Esophagus (tissue), 2 donors: ENCODE data around the gene DRD3. TPM values are rescaled to one million over a fixed set of nuclear protein-coding genes. Genes with fewer than 3 reads are reported as not detected.

Source experiments
- H3K27ac ChIP-seq, 2 donors: one replicate each; pipeline ENCODE4 v1.5.1; 2013; ENCODE audit warnings: low read depth in 2 of 2, mild to moderate bottlenecking in 2 of 2, inconsistent platforms in 1 of 2, low read length in 1 of 2, moderate library complexity in 1 of 2
- H3K27me3 ChIP-seq, 2 donors: one replicate each; pipeline ENCODE4 v1.6.1; 2013; ENCODE audit warnings: low read length in 2 of 2, control low read depth in 1 of 2, mild to moderate bottlenecking in 1 of 2; ENCODE audit not compliant: insufficient read depth in 2 of 2, control insufficient read depth in 1 of 2
- H3K36me3 ChIP-seq, 2 donors: one replicate each; pipeline ENCODE4 v1.6.1; 2013; ENCODE audit warnings: low read length in 1 of 2; ENCODE audit not compliant: control insufficient read depth in 2 of 2, insufficient read depth in 2 of 2
- H3K4me1 ChIP-seq, 2 donors: one replicate each; pipeline ENCODE4 v1.6.1; 2013; ENCODE audit warnings: low read length in 1 of 2; ENCODE audit not compliant: control insufficient read depth in 2 of 2, insufficient read depth in 2 of 2
- H3K4me3 ChIP-seq, 2 donors: one replicate each; pipeline ENCODE4 v1.5.1; 2013; ENCODE audit warnings: low read length in 2 of 2, mild to moderate bottlenecking in 2 of 2, low read depth in 1 of 2, moderate library complexity in 1 of 2
- H3K9me3 ChIP-seq, 2 donors: one replicate each; pipeline ENCODE4 v1.6.1; 2013; ENCODE audit warnings: mild to moderate bottlenecking in 2 of 2, low read depth in 1 of 2, low read length in 1 of 2, moderate library complexity in 1 of 2; ENCODE audit not compliant: control insufficient read depth in 2 of 2, insufficient read depth in 1 of 2
- WGBS, 2 donors: extraction: QIAGEN DNeasy Blood & Tissue Kit; methylation state at CpG; one replicate each; pipeline ENCODE4 v1.1.7; 2013; 5-methylcytosine and 5-hydroxymethylcytosine counted together
- polyA plus RNA-seq, 2 donors: library from polyadenylated mRNA; stranded (reverse); fragments of 200-250 nt; gene quantifications; one replicate each; pipeline ENCODE4 v1.2.3, GENCODE V29; 2013
- donor health status: healthy with polysubstance abuse.
- donor health status: Bipolar disorder and iron deficiency.

DRD3 gene
- polyA plus RNA-seq, 2 donors, result not detected

DNA sequence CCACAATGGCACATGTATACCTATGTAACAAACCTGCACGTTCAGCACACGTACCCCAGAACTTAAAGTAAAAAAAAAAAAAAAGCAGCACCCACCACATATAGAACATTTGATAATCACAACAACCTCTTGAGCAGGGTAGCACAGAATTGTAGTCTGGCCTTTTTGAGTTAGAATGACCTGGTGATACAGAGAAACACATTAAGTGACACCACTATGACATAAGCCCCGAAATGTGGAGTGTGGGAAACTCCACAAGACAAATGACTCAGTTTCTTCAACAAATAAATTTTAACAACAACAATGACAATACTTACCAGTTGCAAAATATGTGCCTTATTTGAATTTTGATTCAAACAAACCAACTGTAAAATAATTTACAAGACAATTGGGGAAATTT lies 46.4 kb downstream of the DRD3 start:
- Histone ChIP-seq H3K27ac (no peak overlapping the region), H3K4me1 (no peaks in the 10 kb centered on the region), H3K27me3 (no peaks in the 10 kb centered on the region), H3K36me3 (no peaks in the 10 kb centered on the region), H3K9me3 (peaks cover 0 to 3% of the 10 kb centered on the region in 2 donors), H3K4me3 (no peak overlapping the region)
- WGBS, 2 donors, result 91 to 96% methylated on average over 3 of the region's 3 CpGs

DNA sequence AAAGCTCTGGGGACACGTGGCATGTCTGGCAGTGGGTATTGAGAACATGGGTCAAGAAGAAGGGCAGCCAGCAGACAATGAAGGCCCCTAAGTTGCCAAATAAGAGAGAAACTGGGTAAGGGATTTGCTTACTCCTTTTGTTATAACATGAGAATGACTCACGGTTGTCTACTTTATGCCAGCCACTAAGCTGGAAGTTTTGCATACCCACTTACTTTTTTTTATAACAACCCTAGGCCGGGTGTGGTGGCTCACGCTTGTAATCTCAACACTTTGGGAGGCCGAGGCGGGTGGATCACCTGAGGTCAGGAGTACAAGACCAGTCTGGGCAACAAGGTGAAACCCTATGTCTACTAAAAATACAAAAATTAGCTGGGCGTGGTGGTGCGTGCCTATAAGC lies 50.0 kb downstream of the DRD3 start:
- H3K27ac ChIP-seq, result no peak overlapping the region
- no peak overlapping the region for H3K4me3 ChIP-seq
- no peaks in the 10 kb centered on the region for H3K27me3 ChIP-seq
- no peaks in the 10 kb centered on the region for H3K4me1 ChIP-seq
- H3K9me3 ChIP-seq, result peaks cover 0 to 3% of the 10 kb centered on the region in 2 donors
- no peaks in the 10 kb centered on the region for H3K36me3 ChIP-seq
- 69 to 75% methylated on average over 8 of the region's 8 CpGs for WGBS, 2 donors

GRCh38 chr3:114128231-114128630 lies 50.6 kb downstream of the DRD3 start:
- H3K27ac ChIP-seq, result no peak overlapping the region
- H3K4me3 ChIP-seq, result no peak overlapping the region
- H3K27me3 ChIP-seq, result no peaks in the 10 kb centered on the region
- peaks cover 0 to 3% of the 10 kb centered on the region in 2 donors for H3K9me3 ChIP-seq
- no peaks in the 10 kb centered on the region for H3K36me3 ChIP-seq
- no peaks in the 10 kb centered on the region for H3K4me1 ChIP-seq
- 75 to 99% methylated on average over 1 of the region's 1 CpG for WGBS, 2 donors

DNA sequence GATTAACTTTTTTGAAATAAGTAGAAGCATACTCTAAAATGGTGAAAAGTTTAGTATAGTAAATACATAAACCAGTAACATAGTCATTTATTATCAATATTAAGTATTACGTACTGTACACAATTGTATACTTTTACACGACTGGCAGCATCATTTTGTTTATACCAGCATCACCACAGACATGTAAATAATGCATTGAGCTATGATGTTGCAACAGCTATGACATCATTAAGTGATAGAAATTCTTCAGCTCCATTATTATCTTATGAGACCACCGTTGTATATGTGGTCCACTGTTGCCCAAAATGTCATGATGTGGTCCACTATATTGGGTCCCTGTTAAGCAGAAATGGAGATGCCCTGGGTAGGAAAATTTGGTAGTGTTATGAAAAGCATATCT lies 51.3 kb downstream of the DRD3 start:
- H3K36me3 ChIP-seq, result no peaks in the 10 kb centered on the region
- 82 to 86% methylated on average over 3 of the region's 3 CpGs for WGBS, 2 donors
- no peak overlapping the region for H3K4me3 ChIP-seq

GRCh38 chr3:114126461-114126860 lies 52.4 kb downstream of the DRD3 start:
- Histone ChIP-seq H3K27me3 (no peaks in the 10 kb centered on the region), H3K4me1 (no peaks in the 10 kb centered on the region), H3K36me3 (no peaks in the 10 kb centered on the region), H3K27ac (no peak overlapping the region), H3K4me3 (no peak overlapping the region), H3K9me3 (peaks cover 0 to 3% of the 10 kb centered on the region in 2 donors)
- WGBS, 2 donors, result 56 to 64% methylated on average over 1 of the region's 1 CpG

More for the DNA sequence above, 51.3 kb downstream of the DRD3 start:
- Histone ChIP-seq H3K27ac (no peak overlapping the region), H3K4me1 (no peaks in the 10 kb centered on the region), H3K9me3 (peaks cover 0 to 3% of the 10 kb centered on the region in 2 donors), H3K27me3 (no peaks in the 10 kb centered on the region)

DNA sequence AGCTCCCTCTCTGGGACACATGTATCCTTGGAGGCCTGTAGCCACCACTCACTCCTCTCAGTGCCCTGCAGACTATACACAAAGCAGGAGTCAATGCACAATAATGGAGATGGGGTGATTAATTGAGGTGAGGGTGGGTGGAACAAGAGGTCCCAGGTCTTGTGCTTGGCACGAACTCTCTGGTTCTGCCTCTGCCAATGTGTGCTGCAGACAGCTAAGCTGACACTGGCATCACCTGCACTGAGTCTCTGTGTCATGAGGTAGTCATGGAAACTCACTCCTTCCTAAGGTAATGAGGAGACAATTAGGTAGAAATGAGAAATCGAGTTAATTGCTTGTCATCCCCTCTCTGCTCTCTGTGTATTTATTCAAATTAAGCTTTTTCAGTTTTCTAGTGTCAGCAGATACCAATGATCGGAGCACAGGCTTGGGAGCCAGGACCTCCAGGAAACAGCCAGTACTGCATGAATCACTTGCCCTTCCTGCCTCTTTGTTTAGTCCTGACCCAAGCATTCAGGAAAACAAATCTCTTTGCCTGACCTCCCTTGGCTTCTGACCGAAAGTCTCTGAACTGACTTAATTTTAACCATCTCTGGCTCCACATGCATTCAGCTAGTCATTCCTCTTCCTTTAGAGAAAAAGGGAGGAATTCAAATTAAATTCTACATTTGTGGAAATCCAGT lies 56.7 kb downstream of the DRD3 start:
- WGBS, 2 donors, result 37 to 45% methylated on average over 4 of the region's 4 CpGs
- Histone ChIP-seq H3K27ac (no peak overlapping the region), H3K27me3 (no peaks in the 10 kb centered on the region), H3K9me3 (no peaks in the 10 kb centered on the region), H3K4me3 (no peak overlapping the region), H3K36me3 (no peaks in the 10 kb centered on the region), H3K4me1 (no peaks in the 10 kb centered on the region)

DNA sequence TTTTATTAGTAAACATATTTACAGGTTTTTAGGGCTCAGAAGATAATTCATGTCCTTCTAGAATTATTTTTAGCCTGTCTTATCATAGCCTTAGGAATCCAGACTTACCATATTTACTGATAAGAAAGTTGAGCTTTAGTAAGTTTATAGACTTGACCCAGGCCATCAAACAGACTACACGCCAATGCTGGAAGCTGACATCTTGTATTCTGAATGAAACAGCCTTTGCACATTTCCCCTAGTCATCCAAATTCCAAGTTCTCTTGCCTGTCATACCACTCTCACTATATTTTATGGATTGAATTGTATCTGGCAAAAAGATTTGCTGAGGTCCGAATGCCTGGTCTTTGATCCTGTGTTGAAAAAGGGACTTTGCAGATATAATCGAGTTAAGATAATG lies 58.6 kb downstream of the DRD3 start:
- 80 to 95% methylated on average over 3 of the region's 3 CpGs for WGBS, 2 donors
- Histone ChIP-seq H3K9me3 (no peaks in the 10 kb centered on the region), H3K27ac (no peak overlapping the region), H3K4me3 (no peak overlapping the region), H3K27me3 (no peaks in the 10 kb centered on the region), H3K4me1 (no peaks in the 10 kb centered on the region), H3K36me3 (no peaks in the 10 kb centered on the region)

DNA sequence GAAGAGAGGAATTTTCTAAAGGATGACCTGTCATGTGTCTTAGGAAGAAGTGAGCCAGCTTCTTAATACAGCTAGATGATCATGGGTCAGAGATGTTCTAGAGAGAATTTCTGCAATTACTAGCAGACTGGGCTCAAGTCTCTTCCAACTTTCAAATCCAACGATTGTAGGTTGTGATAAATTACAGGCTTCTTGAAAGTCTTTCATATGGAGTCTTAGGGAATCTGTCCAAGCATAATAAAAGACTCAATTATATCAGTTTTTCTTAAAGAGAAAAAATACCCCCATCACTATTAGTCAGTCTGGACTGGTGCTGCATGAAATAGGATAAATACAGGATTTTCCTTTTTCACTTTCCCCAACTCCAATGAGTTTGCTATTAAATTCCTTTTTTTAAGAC lies 59.1 kb downstream of the DRD3 start:
- Histone ChIP-seq H3K9me3 (no peaks in the 10 kb centered on the region), H3K4me3 (no peak overlapping the region), H3K27ac (no peak overlapping the region), H3K27me3 (no peaks in the 10 kb centered on the region), H3K4me1 (no peaks in the 10 kb centered on the region), H3K36me3 (no peaks in the 10 kb centered on the region)
- 18 to 33% methylated on average over 1 of the region's 1 CpG for WGBS, 2 donors

DNA sequence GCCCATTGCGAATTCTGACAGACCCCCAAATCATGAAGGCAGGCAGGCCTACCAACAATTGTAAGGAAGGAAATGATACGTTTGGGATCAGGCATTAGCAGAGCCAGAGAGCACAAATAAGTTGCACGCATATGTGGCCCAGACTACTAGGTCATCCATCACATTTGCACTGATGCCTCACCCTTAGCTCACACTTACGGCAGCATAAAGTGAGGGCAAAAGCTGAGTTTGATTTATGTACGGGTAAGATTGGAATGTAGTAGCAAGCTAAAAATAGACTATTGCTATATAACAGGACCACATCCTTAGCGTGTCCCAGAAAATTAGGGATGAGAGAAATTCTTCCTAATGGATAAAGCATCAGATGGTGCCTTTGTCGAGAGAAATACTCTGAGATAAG lies 63.7 kb downstream of the DRD3 start:
- H3K4me1 ChIP-seq, result no peaks in the 10 kb centered on the region
- no peak overlapping the region for H3K4me3 ChIP-seq
- no peak overlapping the region for H3K27ac ChIP-seq
- no peaks in the 10 kb centered on the region for H3K9me3 ChIP-seq
- H3K36me3 ChIP-seq, result no peaks in the 10 kb centered on the region
- 90 to 91% methylated on average over 7 of the region's 7 CpGs for WGBS, 2 donors
- peaks cover 2 to 5% of the 10 kb centered on the region in 2 donors for H3K27me3 ChIP-seq

GRCh38 chr3:114114719-114115118 lies 64.1 kb downstream of the DRD3 start:
- Histone ChIP-seq H3K27me3 (peaks cover 2 to 5% of the 10 kb centered on the region in 2 donors), H3K36me3 (no peaks in the 10 kb centered on the region), H3K9me3 (no peaks in the 10 kb centered on the region), H3K4me3 (no peak overlapping the region), H3K27ac (no peak overlapping the region), H3K4me1 (no peaks in the 10 kb centered on the region)
- WGBS, 2 donors, result 81 to 89% methylated on average over 3 of the region's 3 CpGs
